AG20443 (cell line): ENCODE results near the gene FATE1.

Source experiments
- DNase-seq: peaks from one replicate; pipeline ENCODE4 v3.0.0; 2012; ENCODE audit warnings: low spot score, mixed read lengths

Gene FATE1

GRCh38 chrX:151704041-151704663 is 11.7 kb upstream of the FATE1 start:
- no peak for DNase-seq

- no peak for DNase-seq
Observed at GRCh38 chrX:151708821-151709220, 7.0 kb upstream of the FATE1 start.

GRCh38 chrX:151710457-151710856 is 5.4 kb upstream of the FATE1 start:
- DNase-seq = peak; percentile 35

DNA sequence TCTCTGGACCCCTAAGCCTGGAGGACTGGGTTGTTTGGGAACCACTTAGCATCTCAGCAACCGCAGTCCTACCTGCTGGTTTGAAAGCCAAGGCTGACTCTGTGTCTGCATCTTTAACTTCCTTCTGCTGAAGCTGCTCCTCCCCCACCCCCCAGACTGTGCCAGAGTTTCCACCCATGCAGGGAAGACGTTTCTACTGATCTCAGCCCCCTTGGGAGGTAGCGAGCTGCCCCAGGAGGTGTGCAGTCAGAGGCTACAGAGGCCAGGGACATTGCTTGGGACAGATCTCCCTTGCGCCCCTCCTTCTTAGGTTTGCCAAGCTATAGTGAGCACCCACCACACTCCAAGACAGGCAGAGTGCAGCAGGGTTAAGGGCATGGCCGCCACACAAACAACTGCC is 4.7 kb upstream of the FATE1 start:
- DNase-seq = no peak

DNA sequence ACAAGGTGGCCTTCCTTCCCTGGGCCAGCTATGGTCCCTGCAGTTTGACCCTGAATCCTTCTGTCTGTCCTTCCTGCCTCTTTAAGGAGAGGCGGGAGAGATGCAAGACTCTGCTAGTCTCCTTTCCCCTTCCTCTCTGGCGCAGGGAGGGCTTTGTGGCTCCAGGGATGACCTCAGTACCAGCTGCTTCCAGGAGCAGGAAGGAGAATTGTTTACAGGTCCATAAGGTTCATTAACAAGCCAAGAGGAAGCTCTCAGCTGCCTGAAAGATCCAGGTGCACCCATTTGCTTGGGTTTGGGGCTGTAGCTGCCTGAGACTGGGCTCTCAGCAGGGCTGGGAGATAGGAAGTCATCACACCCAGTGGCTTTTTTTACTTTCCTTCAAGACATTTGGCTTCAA is 4.0 kb upstream of the FATE1 start:
- DNase-seq = peak; percentile 20

DNA sequence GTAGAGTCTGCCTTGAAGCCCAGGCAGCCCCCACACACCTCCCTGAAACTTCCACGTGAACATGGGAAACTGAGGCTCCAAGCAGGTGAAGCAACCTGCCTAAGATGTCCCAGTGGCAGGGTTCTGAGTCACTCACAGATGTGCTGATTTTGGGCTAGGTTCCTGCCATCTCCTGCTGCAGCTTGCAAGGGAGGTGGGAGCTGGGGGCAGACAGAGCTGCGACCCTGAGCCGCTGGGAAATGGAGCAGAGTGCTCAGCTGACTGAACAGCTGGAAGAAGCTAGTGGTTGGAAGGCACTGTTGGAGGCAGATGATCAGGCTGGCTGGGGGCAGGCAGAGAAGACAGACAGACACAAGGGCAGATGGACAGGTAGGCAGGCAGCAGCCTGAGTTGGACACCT is 3.6 kb upstream of the FATE1 start:
- no peak for DNase-seq

DNA sequence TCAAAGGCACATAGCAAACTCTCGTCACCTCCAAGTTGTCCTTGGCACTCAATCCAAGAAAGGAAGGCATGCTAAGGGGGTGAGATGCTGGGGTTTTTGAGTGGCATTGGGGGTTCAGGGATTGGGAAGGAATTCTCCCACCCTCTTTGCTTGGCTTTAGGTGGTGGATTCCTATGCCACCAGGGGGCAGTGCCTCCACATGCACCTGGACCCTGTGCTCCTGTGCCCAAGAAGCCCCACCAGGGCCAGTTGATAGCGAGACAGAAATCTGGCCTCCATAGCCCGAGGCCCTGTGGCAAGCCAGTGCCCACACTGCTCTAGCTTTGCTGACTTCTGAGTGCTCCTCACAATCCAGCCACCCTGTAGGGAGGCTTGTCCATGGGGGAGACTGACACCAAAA is 2.0 kb upstream of the FATE1 start:
- peak; percentile 19 for DNase-seq

DNA sequence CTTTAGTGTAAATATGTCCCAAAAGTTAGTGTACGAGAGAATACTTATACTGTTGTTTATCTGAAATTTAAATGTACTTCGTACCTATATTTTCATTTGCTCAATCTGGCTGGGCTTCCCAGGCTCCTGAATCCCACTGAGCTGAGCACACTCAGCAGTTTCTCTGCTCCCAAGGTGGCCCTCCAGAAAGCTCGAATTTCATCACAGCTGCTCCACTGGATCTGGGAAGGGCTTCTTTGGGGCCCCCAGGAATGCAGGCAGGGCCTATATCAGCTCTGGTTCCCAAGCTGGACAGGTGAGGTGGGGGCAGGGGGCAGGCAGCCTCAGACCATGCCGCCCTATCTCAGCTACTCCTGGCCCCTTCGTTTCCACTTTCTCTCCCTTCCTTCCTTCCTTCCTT is 1.5 kb upstream of the FATE1 start:
- DNase-seq = no peak

DNA sequence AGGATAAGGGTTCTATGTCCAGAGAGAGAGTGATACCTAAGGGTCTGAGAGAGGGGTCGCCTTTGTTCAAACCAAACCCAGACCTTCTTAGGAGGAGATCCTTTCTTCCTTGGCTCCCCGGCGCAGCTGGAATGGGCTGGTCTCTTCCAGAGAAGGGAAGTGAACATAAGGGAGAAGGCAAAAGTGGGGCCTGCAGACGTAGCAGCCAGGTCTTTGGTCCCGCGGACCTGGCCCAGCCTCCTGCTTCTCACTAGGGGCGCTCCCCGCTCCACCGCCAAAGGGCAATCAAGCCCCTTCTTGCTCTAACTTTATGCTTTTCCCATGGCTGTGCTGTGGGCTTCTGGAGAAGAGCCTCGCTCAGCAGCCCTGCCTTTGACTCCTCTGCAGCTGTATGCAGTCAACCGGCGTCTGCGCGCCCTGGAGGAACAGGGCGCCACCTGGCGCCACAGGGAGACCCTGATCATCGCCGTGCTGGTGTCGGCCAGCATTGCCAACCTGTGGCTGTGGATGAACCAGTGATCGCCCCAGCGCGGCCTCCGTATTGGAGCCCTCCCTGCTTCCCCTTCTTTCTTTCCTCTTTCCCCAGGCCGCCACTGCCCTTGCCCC is 6.5 kb downstream of the FATE1 start:
- peak; percentile 79 for DNase-seq

DNA sequence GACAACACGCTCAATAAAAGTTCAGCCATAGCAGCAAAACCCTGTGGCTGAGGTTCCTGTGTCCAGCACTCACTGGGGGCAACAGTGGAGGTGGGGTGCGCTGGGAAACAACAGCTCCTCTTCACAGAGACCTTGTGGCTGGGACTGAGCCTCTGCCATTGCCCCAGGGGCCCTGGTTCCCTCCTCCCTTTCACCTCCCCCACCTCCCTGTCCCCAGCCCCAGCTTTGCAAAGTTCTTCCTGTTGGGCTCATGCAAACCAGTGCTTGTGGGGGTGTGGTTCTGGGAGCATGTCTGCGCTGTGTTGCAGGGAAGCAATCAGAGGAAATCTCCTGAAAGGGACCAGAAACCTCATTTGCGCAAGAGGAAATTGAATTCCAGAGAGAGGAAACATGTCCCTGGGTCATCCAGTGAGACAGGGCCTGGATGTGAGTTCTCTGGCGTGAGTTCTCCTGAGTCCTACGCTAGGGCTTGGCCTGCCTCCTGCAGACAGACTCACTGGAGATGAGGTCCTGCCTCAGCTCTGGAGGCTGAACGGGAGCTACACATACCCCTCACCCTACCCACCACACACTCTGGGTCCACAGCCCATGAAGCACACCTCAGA is 7.4 kb downstream of the FATE1 start:
- no peak for DNase-seq

GRCh38 chrX:151724563-151725337 is 8.9 kb downstream of the FATE1 start:
- DNase-seq = no peak

GRCh38 chrX:151725338-151725614 is 9.4 kb downstream of the FATE1 start:
- no peak for DNase-seq

DNA sequence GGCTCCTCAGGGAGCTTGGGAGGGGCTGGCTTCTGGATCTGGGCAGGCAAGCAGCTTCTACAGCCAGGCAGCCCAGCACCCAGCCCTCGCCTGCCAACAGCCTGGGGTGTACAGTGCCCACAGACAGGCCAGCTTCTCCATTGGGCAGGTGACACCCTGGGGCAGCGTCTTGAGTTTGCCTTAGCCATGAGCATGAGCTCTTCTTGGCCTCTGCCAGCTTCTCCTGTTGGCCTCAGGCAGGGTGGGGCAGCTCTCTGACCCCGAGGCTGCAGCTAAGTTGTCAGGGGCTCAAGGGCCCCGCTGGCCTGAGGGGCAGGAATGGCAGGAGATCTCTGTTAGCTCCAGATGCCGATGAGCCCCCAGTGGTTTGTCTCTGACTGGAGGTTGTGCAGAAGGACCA is 10.9 kb downstream of the FATE1 start:
- no peak for DNase-seq

- DNase-seq = no peak
Observed at GRCh38 chrX:151727346-151727745, 11.5 kb downstream of the FATE1 start.

GRCh38 chrX:151729056-151729725 is 13.4 kb downstream of the FATE1 start:
- no peak for DNase-seq

DNA sequence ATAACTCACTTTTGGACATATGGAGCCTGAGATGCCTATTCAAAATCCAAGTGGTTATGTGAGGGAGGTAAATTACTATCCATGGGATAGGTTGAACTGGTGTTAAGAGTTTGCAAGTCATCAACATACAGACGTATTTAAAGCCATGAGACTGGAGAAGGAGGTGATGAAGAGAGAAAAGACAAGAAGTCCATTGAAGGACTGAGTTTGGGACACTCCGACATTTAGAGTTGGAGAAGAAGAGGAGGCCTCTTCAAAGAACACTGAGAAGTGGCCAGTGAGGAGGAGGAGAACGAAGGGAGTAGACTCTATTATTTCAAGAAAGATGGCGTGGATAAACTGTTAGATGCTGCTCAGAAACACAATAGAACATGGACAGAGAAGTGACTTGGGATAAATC is 18.6 kb downstream of the FATE1 start, which contains the start of gene CNGA2:
CNGA2 (plus strand) TSS at position 301 of the 400 bp plus-strand sequence. CDS start 3,738 bp downstream, outside the sequence.
- DNase-seq = no peak

DNA sequence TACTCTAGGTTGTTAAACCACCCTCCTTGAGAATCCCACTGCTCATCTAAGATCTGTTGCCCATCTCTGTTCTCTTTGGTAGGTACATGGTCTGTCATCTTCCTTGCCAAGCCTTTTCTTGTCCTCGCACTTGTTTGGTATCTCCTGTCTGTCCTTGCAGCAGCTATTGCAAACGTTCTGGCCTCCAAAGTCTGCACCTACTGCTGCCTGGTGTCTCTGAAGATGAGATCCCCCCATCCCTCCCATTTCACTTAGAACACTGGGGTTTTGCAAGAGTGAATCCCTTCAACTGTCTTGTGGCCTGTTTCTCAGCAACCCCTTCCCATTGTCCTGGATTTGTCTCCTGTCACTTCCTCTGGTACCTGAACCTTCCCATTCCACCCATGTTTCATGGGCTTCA is 19.4 kb downstream of the FATE1 start:
- no peak for DNase-seq

DNA sequence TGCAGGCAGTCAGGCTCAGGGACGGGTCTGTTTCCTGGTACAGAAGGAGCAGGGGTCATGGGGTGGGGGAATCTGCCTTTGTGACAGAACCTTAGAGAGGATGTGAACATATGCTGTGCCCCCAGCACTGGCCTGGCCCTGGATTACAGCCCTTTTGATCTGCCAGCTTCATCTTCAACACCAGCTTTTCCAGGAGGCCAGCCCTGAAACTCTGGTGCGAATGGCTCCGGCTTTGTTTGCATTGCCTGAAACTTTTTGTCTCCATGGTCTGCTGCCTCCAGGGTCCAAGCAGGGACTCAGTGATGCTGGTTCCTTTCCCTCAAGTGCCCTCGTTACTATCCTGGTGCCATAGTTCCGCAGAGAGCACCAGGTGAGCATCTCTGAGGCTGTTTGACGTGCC is 20.9 kb downstream of the FATE1 start:
- no peak for DNase-seq

GRCh38 chrX:151737494-151737893 is 21.7 kb downstream of the FATE1 start:
- DNase-seq = no peak

DNA sequence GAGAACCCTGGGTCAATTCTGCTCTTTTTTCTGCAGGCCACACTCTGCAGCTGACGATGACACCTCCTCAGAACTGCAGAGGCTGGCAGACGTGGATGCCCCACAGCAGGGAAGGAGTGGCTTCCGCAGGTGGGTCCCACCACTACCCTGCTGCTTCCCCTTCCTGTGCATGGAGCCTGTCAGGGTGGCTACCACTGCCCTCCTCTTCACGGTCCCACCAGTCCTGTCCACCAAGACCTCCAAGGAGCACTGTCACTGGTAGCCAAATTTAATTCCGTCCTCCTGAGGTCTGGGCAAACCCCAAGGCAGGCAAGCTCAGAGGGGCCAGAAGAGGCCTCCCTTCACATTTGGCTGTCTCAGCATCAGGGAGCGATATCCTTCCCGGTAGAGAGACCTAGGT is 22.9 kb downstream of the FATE1 start:
- no peak for DNase-seq

GRCh38 chrX:151741606-151742005 is 25.8 kb downstream of the FATE1 start:
- DNase-seq = no peak

DNA sequence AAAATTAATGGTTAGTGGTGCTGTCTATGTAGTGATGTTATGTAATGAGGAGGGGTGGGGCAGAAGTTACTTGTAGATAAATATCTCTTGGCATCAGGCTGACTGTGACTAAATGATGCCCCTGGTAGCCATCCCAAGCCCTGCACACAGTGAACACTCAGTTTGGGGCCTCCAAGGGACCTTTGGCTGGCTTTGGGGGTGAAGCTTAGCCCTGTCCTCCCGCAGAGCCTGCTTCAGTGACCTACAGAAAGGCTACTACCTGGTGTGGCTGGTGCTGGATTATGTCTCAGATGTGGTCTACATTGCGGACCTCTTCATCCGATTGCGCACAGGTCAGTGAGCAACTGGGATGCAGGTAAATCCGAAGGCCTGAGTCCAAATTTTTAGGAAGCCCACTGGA is 26.5 kb downstream of the FATE1 start:
- no peak for DNase-seq
